ENCODE data around the gene TMEM150C.

DNA sequence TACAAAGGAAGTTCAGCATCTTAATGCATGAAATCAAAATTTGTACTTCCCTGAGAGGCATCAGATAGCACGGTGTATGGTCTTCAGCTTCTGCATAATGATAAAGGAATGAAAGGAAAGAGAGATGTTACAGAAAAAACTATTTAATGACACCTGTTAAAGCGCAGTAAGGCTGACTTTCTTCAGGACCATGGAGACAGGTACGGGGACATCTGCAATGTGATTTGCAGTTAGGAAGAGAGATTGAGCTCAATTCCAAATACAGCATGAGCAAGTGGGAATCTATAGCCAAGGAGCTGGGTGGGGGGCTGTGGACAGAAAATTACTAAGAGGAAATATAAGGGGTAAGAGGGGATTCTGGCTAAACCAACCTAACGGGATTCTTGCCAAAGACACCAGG lies 39.3 kb downstream of the TMEM150C start:
- no peak for TF ChIP-seq TAF1 (conservative IDR thresholded peaks at IDR 0.05)
- no peak for TF ChIP-seq CTCF (IDR thresholded peaks at IDR 0.05; ENCODE audit: low read depth, low read length, missing input control)
- no peak for TF ChIP-seq GABPA (IDR thresholded peaks at IDR 0.05 in 1 of 2, conservative IDR thresholded peaks at IDR 0.05 in 1 of 2)

Data from liver (tissue), 3 donors.